Metanephros (tissue), 2 donors: ENCODE data around the gene CACTIN. TPM values are rescaled to one million over a fixed set of nuclear protein-coding genes. Genes with fewer than 3 reads are reported as not detected.

Experiments
- small RNA-seq: library from RNA; depleted of rRNA; stranded (forward); fragments of <200 nt; gene quantifications from one replicate; pipeline ENCODE3, GENCODE V24; 2014; ENCODE audit warnings: low replicate concordance
- total RNA-seq: library from RNA; depleted of rRNA; stranded (reverse); fragments of >200 nt; gene quantifications from one replicate; pipeline ENCODE4 v1.2.3, GENCODE V29; 2014

CACTIN gene
- 31.2 TPM for total RNA-seq

DNA sequence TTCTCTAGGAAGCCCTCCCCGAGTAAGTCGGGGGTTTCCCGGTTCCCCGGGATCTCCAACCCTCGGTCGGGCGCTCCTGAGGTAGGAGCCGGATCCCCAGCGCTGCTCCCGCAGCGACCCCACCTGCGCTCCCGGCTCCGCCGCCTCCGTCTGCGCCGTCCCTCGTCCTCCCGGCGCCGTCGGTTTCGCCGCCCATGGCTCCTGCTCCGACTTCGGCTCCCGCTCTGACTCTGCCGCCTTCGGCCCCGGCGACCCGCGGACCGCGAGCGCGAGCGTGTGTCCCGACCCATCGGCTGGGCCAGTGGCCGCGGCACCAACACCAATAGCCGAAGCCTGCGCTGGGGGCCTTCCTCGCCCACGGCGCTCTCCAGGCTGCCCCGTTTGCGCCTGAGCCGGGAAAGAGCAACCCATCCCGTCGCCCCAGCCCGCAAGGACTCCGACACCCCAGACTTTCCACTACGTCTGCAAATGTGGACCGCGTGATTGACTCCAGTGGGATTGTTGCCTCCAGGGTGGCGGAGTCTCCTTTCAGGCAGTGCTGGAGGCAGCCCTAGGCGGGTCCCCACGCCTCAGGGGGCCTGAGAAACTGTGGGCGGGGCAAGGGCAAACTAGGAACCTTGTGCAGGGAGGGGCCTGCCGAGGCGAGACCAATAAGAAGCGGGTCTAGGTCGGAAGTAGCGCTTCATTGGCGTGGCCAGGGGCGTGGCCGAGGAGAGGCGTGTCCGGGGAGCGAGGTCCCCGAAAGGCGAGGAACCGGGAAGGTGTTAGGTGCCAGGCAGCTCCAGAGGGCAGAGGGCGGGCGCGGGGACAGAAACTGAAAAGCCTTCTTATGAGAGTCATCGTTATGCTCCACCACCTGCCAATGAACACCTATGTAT, at the start of gene CACTIN:
Gene CACTIN, minus strand, starts transcription at position 318 of the 878 bp plus-strand sequence. Its CDS starts 28 bp downstream, at position 290.

DNA sequence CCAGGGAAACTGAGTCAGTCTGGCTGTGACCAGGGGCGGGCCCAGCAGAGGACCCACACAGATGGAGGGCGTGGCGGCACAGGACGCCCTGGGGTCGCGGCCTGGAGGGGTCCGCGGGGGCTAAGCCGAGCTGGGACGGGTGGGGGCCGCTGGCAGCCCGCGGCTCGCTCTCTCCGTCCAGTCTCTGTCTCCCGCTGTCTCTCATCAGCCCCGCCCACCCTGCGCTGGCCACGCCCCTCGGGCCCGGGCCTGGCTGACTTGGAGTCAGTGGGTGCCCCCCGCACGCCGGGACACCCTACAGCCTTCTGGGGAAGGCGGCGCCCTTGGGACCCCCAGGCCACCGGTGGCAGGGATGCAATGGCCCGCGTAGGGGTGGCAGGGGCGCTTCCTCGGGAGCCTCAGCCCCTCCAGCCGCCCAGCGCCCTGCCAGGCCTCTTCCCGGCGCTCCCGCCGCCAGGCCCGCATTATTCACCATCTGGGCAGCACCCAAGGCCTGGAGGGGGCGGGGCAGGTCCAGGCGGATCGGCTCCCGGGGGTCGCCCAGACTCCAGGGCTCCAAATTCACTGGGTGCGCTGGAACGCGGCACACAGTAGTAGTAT, 19.8 kb downstream of the CACTIN start, which contains the start of gene TBXA2R:
Gene TBXA2R, minus strand, starts transcription at position 186 of the 600 bp plus-strand sequence. CDS start 6,241 bp downstream, outside the sequence.

DNA sequence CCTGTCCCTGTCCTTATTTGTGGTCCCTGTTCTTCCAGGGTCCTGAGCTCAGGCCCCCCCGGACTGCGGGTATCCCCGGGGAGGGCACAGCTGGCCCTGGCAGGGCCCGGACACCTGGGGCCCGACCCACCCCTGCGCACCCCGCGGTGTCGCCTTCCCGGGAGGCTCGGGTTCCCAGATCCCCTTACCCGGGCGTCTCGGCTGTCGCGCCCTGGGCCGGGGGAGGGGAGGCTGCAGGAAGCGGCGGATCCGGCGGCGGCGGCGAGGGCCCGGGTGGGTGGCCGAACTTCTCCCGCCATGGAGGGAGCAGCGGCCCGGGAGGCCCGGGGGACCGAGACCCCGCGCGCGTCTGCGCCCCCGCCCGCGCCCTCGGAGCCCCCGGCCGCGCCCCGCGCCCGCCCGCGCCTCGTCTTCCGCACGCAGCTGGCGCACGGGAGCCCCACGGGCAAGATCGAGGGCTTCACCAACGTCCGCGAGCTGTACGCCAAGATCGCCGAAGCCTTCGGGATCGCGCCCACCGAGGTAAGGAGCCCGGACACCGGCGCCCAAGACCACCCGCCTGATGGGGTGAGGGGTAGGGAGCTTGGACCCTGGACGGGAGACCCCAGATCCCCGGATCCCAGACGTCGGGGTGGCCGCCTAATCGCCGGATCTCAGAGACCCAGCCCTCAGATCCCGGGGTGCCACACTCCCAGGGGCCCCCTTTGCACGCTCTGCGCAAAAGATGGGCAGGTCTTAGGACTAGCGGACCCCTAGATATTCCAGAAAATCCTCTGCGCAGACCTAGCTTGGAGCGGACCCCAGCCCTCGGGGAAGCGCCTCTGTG, 41.1 kb downstream of the CACTIN start, which contains the start of gene GIPC3:
Gene GIPC3, plus strand, starts transcription at position 178 of the 826 bp plus-strand sequence. Its CDS starts 120 bp downstream, at position 298.

DNA sequence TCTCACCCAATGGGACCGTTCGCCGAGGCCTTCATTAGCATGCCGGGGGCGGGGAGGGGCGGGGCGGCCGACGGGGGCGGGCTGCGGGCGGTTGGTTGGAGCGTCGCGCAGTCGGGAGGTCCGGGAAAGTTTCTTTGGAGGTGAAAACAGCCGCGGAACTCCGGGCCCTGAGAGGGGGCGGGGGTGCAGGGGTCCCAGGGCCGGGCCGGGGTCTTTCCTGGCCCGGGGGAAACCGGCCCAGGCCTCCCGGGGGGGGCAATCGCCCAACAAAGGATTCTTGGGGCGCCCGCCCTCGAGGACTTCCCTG, 53.8 kb downstream of the CACTIN start, which contains the start of gene HMG20B:
Gene HMG20B, plus strand, starts transcription at position 90 of the 307 bp plus-strand sequence. CDS start 366 bp downstream, outside the sequence.

Small RNAs within 50 kb of the gene (small RNA-seq; reads per million reads assigned to genes)
- gene AC005786.1 = not detected

Other genes with a start within 250 kb of the CACTIN start
- gene SMIM24, start 146.3 kb downstream of the CACTIN start, total RNA-seq = 34.7 TPM
- 0.99 TPM for gene SMIM44, start 143.3 kb downstream of the CACTIN start, total RNA-seq
- 13.8 TPM for gene DOHH, start 126.1 kb downstream of the CACTIN start, total RNA-seq
- 47.7 TPM for gene FZR1, start 120.5 kb downstream of the CACTIN start, total RNA-seq
- 1.8 TPM for gene TEKTIP1, start 87.6 kb downstream of the CACTIN start, total RNA-seq
- gene MFSD12, start 69.2 kb downstream of the CACTIN start, total RNA-seq = 55.8 TPM
- 84.6 TPM for gene HMG20B, start 53.8 kb downstream of the CACTIN start, total RNA-seq
- gene GIPC3, start 41.3 kb downstream of the CACTIN start, total RNA-seq = 1.3 TPM
- 5.6 TPM for gene TBXA2R, start 19.9 kb downstream of the CACTIN start, total RNA-seq
- gene PIP5K1C, start 73.7 kb upstream of the CACTIN start, total RNA-seq = 24.3 TPM
- 18.3 TPM for gene TJP3, start 81.6 kb upstream of the CACTIN start, total RNA-seq
- 45.2 TPM for gene APBA3, start 134.9 kb upstream of the CACTIN start, total RNA-seq
- gene MRPL54, start 135.9 kb upstream of the CACTIN start, total RNA-seq = 33.9 TPM
- gene RAX2, start 145.4 kb upstream of the CACTIN start, total RNA-seq = 0.06 TPM
- 1.3 TPM for gene MATK, start 159.6 kb upstream of the CACTIN start, total RNA-seq
- 0.41 TPM for gene ZFR2, start 242.2 kb upstream of the CACTIN start, total RNA-seq